Measurements from ENCODE around the gene TCTN2.

Gene TCTN2

GRCh38 chr12:123683964-123684363, 13.1 kb downstream of the TCTN2 start:
- no peak for DNase-seq (ENCODE audit: low read depth in 1 of 2, low spot score in 1 of 2)

- DNase-seq (ENCODE audit: low read depth in 1 of 2, low spot score in 1 of 2), result no peak
These were observed 15.8 kb downstream of the TCTN2 start for GRCh38 chr12:123686636-123687190.

GRCh38 chr12:123690191-123690840, 19.4 kb downstream of the TCTN2 start:
- DNase-seq (ENCODE audit: low read depth in 1 of 2, low spot score in 1 of 2), result no peak

GRCh38 chr12:123696207-123696606, 25.3 kb downstream of the TCTN2 start:
- no peak for DNase-seq (ENCODE audit: low read depth in 1 of 2, low spot score in 1 of 2)

GRCh38 chr12:123696646-123697045, 25.7 kb downstream of the TCTN2 start:
- DNase-seq (ENCODE audit: low read depth in 1 of 2, low spot score in 1 of 2), result no peak

- no peak for DNase-seq (ENCODE audit: low read depth in 1 of 2, low spot score in 1 of 2)
These were observed 35.0 kb downstream of the TCTN2 start for GRCh38 chr12:123705935-123706334.

- no peak for DNase-seq (ENCODE audit: low read depth in 1 of 2, low spot score in 1 of 2)
These were observed 36.6 kb downstream of the TCTN2 start for GRCh38 chr12:123707466-123707865.

- no peak for DNase-seq (ENCODE audit: low read depth in 1 of 2, low spot score in 1 of 2)
These were observed 41.9 kb downstream of the TCTN2 start for GRCh38 chr12:123712780-123713319.

- no peak for DNase-seq (ENCODE audit: low read depth in 1 of 2, low spot score in 1 of 2)
These were observed 42.5 kb downstream of the TCTN2 start for GRCh38 chr12:123713398-123713797.

GRCh38 chr12:123713823-123714585, 43.1 kb downstream of the TCTN2 start:
- DNase-seq (ENCODE audit: low read depth in 1 of 2, low spot score in 1 of 2), result no peak

- DNase-seq (ENCODE audit: low read depth in 1 of 2, low spot score in 1 of 2), result no peak
These were observed 44.3 kb downstream of the TCTN2 start for GRCh38 chr12:123715195-123715594.

- no peak for DNase-seq (ENCODE audit: low read depth in 1 of 2, low spot score in 1 of 2)
These were observed 46.4 kb downstream of the TCTN2 start for GRCh38 chr12:123717350-123717749.

- DNase-seq (ENCODE audit: low read depth in 1 of 2, low spot score in 1 of 2), result no peak
These were observed 49.4 kb downstream of the TCTN2 start for GRCh38 chr12:123720141-123720814.

GRCh38 chr12:123721245-123721644, 50.3 kb downstream of the TCTN2 start:
- no peak for DNase-seq (ENCODE audit: low read depth in 1 of 2, low spot score in 1 of 2)

- no peak for DNase-seq (ENCODE audit: low read depth in 1 of 2, low spot score in 1 of 2)
These were observed 52.1 kb downstream of the TCTN2 start for GRCh38 chr12:123723011-123723410.

GRCh38 chr12:123723765-123724164, 52.9 kb downstream of the TCTN2 start:
- no peak for DNase-seq (ENCODE audit: low read depth in 1 of 2, low spot score in 1 of 2)

- DNase-seq (ENCODE audit: low read depth in 1 of 2, low spot score in 1 of 2), result no peak
These were observed 55.3 kb downstream of the TCTN2 start for GRCh38 chr12:123726244-123726643.

GRCh38 chr12:123726962-123727361, 56.0 kb downstream of the TCTN2 start:
- DNase-seq (ENCODE audit: low read depth in 1 of 2, low spot score in 1 of 2), result no peak

GRCh38 chr12:123727878-123728277, 57.0 kb downstream of the TCTN2 start:
- no peak for DNase-seq (ENCODE audit: low read depth in 1 of 2, low spot score in 1 of 2)

- DNase-seq (ENCODE audit: low read depth in 1 of 2, low spot score in 1 of 2), result no peak
These were observed 60.7 kb downstream of the TCTN2 start for GRCh38 chr12:123731596-123731995.

- DNase-seq (ENCODE audit: low read depth in 1 of 2, low spot score in 1 of 2), result no peak
These were observed 61.3 kb downstream of the TCTN2 start for GRCh38 chr12:123732251-123732650.

- DNase-seq (ENCODE audit: low read depth in 1 of 2, low spot score in 1 of 2), result no peak
These were observed 62.3 kb downstream of the TCTN2 start for GRCh38 chr12:123733229-123733628.
